GM21825 (cell line): ENCODE data around the gene RNF150.

Experiments used
- ATAC-seq: cut with Tn5 transposase; IDR thresholded peaks from one replicate; pipeline ENCODE4 v1.9.1; 2021; ENCODE audit warnings: mild to moderate bottlenecking, moderate library complexity; ENCODE audit not compliant: unreplicated experiment

Gene RNF150

DNA sequence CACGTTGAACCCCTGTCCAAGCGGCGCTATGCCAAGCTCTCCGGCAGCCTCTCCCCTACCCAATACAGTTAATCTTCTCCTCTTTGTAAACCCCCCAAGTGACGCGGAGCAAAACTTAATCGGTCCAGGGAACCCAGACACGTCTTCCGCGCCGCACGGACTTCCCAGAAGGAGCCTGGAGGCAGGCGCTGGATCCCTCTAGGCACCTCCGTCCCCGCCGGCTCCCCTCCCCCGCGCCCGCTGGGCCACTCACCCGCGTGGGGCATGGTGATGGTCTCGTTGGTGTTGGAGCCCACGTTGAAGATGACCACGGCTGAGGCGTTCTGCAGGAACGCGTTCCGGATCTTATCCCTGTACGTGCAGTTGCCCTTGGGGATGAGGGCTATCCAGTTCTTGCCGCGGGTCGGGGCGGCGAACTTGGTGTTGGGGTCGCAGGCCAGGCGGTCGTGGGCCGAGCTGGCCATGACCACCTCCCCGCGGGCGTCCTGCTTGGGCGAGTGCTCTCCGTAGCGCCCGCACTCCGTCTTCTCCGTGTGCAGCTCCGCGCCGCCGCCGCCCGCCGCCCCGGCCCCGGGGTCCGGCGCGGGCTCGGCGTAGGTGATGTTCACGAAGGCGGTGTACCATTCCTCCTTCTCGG lies 1.1 kb downstream of the RNF150 start:
- peak; percentile 16 for ATAC-seq

DNA sequence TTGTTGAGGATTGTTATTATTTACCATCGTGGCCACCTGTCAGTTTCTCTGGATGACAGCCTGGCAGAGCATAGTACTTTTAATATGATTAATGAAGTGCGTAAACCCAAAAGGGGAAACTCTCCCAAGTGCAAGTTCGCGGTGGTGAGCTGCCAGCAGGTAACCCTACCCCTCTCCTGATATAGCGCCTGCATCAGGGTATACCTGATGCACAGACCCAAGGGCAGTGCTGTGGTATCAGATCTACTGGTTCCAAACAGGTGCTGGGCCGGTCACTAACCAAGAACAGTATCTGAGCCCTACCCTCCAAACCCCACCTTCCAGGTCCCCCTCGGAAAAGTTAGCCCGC lies 1.6 kb downstream of the RNF150 start:
- ATAC-seq, result no peak

DNA sequence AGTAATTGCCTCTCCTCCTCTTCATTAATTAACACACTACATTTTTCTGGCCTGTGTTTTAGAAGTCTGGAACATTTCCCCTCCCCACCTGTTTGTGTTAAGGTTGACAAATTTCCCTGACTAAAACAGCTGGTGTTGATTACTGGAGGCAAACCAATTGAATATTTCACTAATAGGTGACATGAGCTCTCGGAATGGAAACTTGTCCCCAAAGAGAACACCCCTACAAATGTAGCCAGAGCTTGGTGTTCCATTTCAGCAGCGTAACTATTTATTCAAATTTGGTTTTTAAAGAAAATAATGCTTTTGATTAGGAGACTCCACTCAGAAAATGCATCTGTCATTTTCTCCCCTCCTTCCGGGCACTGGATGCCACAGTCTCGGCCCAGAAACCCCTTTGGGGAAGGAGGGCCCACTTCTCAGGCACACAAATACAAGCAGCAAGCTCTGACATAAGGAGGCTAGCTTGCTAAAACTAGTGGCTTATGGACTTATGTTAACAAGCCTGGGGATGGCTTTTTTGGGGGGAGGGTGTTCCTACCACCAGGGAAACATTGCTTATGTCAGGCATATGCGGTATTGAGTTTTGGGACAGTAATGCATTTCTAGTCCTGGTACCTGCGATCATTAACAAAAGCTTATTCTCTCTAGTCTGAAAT lies 2.2 kb downstream of the RNF150 start:
- ATAC-seq, result no peak

DNA sequence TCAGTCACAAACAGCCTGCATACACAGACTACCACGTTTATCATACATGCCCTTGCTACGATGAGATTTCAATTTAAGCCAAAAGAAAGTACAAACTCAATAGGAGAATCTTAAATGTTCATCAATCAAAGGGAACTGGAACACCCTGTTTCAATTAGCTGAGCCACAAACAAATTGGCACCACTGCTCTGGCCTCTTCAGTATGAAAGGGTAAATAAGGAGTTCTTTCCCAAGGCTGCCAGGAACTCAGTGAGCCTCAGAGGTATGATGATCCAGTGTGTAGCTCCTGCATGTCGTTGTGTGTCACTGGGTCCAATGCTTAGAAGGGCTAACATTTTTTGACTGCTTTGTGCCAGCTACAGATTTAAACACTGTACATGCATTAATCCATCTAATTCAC lies 5.4 kb downstream of the RNF150 start:
- no peak for ATAC-seq

DNA sequence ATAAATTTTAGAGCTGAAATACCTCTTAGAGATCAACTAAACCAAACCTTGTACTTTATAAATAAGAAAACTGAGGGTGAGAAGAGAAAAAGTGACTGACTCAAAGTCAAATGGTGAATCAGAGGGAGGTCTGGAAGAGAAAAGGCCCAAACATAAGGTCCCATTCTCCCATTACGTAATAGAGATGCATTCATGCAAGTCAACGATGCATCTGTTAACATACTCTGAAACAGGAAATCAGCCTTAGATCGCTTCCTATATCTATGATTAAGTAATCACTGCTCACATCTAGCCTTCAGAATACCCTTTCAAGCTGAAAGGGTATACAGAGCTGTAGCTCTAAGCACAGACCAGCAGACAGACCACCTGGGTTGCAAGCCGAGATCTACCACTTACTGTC lies 6.5 kb downstream of the RNF150 start:
- no peak for ATAC-seq

DNA sequence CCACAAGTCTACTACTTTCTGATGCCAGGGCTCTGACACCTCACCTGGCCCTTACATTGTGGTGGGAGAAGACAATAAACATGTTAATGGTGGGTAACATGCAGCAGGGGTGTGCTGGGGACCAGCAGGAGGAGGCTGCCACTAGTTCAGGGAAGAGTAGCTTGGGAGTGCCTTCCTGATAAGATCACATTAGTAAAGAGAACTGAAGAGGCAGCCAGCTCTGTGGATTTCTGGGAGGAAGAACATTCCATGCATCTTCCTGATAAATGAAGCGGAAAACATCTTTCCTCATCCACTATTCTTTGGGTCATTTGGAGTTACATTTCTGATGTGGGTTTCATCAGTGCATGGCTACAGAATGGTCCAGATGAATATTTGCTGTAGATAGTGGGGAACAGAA lies 9.0 kb downstream of the RNF150 start:
- ATAC-seq, result no peak

DNA sequence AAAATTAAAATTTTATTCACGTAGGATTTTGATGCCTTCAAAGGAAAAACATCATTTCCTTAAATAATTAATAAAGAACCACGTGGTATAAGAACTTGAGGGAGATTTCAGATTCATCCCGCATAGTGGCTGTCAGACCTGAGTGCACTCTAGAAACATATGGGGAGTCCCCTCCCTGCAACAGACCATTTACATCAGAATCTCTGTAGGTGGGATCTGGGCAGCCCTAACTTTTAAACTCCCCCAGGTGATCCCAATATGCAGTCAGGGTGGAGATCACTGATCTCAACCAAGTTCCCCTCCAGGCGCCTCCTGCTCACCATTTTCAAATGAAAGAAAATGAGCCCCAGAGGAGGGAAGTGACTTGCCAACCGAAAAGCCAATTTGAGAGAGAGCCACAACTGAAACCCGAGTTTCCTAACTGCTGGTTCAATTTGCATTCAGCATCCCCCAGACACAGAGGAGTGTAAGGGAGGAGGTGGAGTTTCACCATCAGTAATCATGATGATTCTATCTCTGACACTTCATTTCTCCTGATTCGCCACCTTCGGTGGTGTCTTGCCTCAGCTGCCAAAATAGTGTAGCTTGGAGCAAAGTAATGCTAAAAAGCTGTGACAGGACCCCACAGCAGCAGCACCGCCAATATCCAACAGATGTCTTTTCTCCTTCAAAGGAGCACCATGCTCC lies 11.4 kb downstream of the RNF150 start:
- no peak for ATAC-seq

DNA sequence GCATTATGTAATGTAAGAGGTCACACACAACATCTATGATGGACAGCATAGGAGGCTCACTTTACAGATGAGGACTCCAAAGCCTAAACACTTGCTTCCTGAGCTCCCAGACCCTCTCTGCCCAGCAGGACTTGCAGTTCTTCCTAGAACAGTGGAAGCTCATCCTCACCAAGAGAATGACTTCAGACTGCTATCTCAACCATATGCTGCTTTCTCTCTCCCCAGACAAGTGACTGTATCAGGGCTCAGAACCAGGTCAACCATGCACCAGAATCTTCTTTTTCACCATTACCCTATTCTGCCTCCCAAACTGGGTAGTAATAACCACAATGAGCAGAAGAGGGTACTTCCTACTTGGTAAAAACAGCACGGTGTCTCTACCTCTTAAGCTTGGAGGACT lies 12.2 kb downstream of the RNF150 start:
- no peak for ATAC-seq

DNA sequence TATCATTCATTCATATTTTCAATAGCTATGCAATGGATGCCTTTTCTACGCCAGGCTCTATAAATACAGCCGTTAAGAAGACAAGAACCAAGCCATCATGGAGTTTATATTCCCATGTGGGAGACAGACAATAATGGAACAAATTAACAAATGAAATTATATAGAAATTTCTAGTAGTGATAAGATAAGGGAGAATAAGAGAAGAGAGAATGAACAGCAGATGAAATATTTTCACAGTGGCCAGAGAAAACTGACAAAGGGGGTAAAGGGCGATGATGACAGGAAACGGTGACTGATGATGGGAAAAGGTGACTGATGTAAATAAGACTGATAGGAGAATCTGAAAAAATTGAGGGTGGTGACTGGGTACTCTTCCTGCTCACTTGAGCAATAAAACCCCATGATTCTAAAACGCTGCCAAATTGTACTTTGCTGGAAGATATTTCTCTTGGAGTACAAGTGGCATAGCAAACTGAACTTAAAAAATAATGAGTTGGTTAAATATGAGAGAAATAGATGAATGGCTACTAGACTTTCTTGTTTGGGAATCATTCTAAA lies 13.2 kb downstream of the RNF150 start:
- no peak for ATAC-seq

DNA sequence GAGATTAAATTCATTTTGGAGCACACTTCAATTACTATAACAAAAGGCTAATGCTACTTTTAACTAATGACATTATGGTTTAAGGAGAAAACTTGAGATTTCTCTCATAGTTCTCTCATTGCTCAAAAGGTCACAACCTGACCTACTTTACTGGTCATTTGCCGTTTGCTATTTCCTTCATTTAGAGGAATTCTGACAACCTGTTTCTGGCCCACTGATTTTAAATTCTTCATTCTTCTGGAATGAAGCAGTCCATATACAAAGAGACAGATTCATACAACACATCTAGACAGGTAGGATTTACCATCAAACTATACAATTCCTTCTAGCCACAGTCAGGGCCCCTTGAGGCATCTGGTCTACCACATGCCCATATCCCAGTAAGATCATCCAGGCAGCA lies 14.2 kb downstream of the RNF150 start:
- ATAC-seq, result no peak

DNA sequence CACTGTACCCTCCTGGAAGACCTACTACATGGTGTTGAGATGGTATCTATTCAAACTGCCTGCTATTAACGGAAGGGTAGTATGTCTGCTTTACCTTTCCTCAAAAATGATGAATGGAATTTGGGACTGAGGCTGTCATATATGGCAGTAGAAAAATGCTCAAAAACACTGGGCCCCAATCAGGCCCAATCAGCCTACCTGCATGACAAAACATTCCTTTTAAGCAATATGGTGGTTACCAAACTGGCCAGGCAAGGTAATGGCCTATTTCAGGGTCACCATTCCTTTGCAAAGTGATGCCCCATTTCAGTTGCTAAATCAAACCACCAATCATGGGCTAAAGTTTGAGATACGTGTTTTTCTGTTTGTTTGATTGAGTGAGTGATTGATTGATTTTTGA lies 14.9 kb downstream of the RNF150 start:
- ATAC-seq, result no peak

DNA sequence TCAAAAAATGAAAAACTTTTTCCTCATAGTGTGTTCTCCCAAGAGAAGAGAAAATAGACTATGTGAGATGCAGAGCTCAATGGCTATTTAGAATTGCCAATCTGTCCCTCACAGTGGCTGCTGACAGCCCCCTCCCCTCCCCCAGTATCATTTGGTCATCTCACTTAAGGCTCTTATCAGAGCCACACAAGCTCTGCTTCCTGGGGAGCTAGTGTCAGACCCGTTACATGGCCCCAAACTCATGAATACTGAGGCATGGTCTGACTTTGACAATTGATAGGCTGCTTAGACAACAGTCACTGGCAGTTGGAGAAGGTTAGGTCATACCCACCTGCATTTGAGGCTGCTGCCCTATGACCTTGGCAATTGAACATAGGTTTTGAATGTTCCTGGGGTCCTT lies 15.3 kb downstream of the RNF150 start:
- ATAC-seq, result no peak

DNA sequence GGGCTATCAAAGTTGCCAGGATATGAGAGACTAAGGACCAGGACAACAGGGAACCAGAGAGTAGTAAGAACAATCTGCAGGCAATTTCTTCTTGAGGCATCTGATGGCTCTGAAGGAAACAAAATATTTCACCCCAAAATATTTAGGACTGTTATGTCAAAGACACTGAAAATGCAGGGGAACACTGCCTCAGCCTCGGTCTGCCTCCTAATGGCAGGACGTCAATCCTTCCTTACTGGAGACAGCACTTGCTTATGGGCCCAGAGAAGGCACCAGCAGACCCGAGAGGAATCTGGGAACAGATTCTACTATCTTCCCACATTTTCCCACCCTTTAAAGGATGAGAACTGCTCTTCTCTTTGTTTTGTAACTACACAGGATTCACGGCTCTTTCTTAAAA lies 23.3 kb downstream of the RNF150 start:
- no peak for ATAC-seq

DNA sequence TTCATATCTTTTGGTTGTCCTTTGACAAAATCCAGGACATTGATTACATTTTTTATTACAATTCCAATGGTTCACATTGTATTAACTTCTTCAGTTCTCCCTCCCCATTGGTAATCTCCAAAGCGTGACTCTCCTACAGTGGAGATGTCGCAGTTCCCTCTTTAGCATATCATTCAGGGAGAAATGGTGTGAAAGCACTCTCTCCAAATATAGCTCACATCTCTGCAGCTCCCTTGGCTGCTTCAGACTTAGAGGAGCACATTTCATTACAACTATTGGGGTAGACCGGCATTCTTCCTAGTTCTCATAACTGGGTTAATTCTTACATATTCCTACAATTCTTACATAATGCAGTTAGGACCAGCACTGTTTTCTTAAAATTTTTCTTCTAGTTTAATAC lies 25.3 kb downstream of the RNF150 start:
- no peak for ATAC-seq

DNA sequence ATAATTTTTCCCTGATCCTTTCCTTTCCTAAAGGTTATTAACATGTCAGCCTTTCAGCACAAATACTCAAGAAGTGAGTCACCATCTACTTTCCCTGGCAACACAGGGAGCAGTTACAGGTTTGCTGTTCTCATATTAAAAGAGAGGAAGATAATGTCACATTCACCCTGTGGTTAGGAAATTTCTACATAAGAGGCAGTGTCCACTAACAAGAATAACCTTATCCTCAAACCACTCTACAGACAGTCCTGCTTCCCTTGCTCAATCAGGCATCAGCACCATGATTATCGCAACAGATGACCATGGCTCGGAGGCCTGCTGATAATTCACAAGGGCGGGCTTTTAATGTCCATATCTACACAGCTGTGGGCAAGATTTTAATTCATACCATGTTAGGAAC lies 30.9 kb downstream of the RNF150 start:
- no peak for ATAC-seq

DNA sequence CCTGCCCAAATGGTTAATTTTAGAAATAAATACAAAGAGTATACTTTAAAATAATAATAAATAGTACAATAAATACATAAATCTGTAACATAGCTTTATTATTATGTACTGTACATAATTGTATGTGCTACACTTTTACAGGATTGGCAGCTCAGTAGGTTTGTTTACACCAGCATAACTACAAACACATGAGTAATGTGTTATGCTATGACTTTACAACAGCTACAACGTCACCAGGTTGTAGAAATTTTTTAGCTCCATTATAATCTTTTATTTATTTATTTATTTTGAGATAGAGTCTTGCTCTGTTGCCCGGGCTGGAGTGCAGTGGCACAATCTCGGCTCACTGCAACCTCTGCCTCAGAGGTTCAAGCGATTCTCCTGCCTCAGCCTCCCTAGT lies 31.8 kb downstream of the RNF150 start:
- no peak for ATAC-seq

DNA sequence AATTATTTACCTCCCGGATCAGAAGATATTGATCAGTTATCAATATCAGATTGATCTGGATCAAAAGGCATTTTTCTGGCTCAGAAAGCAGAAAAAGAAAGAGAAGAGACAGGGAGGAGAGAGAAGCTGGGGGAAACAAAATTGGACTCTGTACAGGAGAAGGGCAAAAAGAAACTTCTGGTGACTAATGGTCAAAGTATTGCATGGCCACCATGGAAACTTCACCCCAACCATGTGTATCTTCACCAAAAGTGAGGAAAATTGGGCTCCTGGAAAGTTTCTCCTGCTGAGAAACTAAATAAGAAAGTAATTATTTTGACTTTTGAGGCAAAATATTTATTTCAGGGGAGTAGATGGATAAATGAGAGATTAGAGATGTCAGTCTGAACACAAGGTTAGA lies 33.9 kb downstream of the RNF150 start:
- no peak for ATAC-seq

DNA sequence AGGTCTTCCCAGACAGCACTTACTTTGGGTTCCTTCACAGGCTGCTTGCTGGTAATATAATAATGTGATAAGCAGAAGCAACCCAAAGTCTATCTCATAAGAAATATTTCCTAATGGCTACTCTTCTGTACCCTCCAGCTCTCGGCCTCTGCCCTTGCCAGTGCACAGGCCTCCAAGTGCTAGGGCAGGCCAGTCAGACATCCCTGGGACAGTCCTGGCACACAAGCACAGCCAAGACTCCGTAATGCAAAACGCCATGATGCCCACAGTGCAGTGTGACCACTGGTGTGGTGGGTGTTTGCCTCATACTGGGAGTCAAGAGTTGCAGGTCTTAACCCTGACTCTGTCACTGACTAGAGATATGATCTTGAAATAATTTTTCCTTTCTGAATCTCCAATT lies 35.1 kb downstream of the RNF150 start:
- ATAC-seq, result no peak

DNA sequence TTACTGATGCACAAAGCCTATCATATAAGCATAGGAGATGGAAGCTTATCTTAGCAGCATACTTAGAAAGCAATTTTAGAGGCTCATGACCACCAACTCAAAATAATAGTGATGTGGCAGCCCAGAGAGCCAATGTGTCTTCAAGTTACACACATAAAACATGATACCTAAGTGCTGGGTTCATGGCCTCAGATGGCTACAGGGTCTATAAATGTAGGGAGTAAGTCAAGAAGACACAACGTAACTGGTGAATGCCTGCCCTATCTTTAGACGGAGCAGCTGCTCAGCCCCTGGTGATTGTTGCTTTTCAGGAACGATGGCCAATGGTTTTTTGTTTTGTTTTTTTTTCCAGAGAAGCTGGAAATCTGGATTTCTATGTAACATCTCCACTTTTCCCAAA lies 42.8 kb downstream of the RNF150 start:
- ATAC-seq, result no peak

DNA sequence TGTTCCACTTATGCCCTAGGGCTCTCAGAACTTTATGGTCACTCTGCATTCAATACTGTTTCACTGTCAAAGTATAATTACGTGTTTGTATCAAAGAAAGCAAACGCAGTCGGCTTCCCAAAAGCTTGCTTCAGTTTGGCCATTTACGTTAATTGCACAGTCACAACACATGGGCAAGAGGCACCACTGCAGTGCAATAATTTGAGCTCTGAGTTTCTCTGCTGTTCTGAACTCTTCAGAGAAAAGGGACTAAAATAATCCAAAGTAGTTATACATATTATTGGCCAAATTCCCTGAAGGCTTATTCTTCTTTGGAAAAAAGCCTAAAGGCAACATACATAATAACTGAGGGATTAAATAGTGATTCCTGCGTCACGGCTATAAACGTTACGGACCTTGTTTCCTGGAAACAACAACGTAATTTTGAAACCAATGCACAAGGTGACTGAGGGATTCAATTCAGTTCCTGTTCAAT lies 51.3 kb downstream of the RNF150 start:
- no peak for ATAC-seq

DNA sequence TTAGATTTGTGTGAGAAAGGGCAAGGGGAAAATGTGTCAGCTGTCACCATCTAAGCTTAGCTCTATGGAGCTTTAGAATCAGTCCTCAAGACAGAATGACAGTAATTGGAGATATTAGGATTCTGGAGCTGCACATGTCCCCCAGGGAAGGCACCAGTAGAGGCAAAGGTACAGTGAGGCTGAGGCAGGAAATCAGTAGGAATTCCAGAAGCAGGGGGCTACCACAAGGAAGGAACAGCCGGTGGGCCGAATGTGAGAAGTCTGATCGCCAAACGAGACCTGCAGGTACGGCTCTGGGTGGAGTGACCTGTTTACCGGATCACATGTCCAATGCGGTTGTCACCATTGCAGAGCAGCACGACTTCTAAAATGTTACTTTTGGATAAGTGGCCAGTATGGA lies 52.6 kb downstream of the RNF150 start:
- ATAC-seq, result no peak

DNA sequence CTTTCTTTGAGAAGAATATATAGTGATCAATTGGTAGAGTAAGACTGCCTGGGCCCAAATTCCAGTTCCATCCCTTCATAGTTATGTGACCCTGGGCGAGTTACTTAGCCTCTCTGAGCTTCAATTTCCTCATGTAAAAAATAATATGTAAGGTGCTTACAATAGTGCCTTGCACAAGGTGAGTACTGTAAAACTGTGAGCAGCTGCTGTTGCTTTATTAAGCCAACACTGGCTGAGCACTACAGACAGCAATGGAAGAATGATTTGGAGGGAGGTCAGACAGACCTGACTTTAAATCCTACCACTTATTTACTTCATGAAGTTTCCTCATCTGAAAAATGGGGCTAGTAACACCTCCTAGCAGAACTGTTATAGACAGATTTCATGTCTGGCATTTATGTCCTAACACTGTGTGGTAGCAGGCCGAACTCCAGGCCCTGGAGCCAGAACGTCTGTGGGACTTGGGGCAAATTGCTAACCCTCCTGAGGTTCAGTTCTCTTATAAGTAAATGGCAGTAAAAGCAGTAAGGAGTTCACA lies 53.8 kb downstream of the RNF150 start:
- ATAC-seq, result no peak
